Measurements from ENCODE around the gene NBAS. TPM values are rescaled to one million over a fixed set of nuclear protein-coding genes. Genes with fewer than 3 reads are reported as not detected.

The NBAS gene
- total RNA-seq, 4 donors from 2014 or later = 34.0 to 51.2 (median 41.9) TPM

DNA sequence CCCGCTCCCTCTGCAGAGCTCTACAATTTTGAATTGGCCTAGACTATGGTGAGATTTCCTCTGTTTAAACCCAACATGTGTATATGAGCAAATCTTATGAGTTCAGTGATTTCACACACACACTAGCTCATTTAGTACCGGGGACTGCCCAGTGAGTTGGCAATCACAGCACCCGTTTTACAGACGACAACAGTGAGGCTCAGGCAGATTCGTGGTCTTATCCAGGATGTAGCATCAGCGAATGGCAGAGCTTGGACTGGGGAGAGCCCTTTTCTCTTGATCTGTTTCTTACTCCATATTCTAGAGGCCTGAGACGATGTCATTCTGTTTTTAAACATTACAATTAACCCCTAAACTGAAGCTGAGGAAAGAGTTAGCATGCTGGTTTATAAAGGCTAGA, 419.9 kb downstream of the NBAS start:
- TF ChIP-seq, protein P1, sequence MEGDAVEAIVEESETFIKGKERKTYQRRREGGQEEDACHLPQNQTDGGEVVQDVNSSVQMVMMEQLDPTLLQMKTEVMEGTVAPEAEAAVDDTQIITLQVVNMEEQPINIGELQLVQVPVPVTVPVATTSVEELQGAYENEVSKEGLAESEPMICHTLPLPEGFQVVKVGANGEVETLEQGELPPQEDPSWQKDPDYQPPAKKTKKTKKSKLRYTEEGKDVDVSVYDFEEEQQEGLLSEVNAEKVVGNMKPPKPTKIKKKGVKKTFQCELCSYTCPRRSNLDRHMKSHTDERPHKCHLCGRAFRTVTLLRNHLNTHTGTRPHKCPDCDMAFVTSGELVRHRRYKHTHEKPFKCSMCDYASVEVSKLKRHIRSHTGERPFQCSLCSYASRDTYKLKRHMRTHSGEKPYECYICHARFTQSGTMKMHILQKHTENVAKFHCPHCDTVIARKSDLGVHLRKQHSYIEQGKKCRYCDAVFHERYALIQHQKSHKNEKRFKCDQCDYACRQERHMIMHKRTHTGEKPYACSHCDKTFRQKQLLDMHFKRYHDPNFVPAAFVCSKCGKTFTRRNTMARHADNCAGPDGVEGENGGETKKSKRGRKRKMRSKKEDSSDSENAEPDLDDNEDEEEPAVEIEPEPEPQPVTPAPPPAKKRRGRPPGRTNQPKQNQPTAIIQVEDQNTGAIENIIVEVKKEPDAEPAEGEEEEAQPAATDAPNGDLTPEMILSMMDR (IDR thresholded peaks at IDR 0.05; ENCODE audit: low read depth) = no peak

DNA sequence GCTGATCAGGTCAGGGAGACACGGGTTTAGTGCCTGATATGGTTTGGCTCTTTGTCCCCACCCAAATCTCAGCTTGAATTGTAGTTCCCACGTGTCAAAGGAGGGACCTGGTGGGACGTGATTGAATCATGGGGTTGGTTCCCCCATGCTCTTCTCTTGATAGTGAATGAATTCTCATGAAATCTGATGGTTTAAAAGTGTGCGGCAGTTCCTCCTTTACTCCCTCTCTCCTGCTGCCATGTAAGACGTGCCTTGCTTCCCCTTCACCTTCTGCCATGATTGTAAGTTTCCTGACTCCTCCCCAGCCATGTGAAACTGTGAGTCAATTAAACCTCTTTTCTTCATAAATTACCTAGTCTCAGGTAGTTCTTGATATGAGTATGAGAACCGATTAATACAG, 424.5 kb downstream of the NBAS start:
- TF ChIP-seq, protein P1 (IDR thresholded peaks at IDR 0.05; ENCODE audit: low read depth) = no peak

DNA sequence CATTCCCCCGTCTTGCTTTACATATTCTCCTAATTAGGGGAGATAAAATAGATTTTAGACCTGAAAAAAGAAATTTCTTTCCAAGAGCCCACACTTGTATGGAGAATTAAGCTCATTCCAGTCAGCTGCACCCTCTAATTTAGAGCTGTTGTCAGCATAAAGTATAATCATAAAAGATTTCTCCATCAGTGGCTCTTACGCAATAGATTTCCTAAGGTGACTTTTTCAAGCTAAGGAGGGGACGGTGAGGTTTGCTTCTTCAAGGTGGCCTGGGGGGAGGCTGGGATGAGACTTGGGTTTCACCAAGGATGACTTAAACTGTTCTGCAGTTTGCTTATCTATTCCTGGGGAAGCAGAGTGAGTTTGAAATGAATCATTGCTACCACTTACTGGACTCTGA, 426.2 kb downstream of the NBAS start:
- TF ChIP-seq, protein P1 (IDR thresholded peaks at IDR 0.05; ENCODE audit: low read depth) = no peak

DNA sequence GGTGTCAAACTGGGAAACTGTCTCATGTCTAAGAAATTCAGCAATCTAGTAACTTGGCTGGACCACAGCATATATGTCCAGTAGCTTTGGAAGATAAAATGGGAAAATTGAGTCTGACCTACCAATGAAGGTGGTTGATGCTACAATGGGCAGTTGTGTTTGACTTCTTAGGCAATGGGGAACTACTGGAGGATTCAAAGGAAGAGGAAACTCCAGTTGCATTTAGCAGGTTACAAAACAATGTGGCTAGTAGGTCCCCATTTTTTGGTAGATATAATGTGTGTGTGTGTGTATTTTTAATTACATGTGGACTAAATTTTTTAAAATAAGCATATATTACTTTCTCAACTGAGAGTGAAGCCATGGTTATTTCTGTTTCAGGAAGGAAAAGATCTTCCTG, 427.7 kb downstream of the NBAS start:
- TF ChIP-seq, protein P1 (IDR thresholded peaks at IDR 0.05; ENCODE audit: low read depth) = no peak

DNA sequence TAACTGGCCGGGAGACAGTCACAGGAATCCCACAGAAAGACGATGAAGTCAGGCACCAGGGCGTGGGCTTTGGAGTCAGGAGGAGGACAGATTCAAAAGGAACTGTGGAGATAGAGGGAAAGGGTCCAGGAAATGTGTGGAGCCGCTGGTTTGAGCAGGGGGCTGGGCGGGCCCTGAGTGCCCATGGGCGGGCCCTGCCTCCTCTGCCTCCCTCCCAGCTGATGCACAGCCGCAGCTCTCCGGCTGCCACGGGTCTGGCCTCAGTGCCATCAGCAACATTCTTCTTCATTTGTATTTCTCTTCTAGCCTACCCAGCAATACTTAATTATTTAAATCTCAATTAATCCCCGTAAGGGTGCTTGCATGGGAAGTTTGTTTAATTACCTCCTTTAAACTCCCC, 432.3 kb downstream of the NBAS start:
- TF ChIP-seq, protein P1 (IDR thresholded peaks at IDR 0.05; ENCODE audit: low read depth) = no peak

DNA sequence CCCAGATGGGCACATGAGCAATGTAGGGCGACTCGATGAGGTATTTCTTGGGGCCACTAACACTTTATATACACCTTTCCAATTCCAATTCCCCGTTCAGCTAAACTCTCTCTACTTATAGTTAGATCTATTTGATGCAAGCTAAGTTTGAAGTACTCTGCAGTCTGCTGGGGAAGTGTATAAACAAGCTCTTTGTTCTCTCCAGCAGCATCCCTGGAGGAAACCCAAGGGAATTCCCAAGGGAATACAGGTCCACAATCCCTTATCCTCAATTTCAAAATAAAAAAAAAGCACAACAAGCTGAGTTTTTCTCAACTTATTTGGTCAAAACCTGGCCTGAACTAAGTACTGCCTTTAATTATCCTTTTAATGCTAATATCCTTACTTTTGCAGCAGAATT, 433.3 kb downstream of the NBAS start:
- TF ChIP-seq, protein P1 (IDR thresholded peaks at IDR 0.05; ENCODE audit: low read depth) = no peak

DNA sequence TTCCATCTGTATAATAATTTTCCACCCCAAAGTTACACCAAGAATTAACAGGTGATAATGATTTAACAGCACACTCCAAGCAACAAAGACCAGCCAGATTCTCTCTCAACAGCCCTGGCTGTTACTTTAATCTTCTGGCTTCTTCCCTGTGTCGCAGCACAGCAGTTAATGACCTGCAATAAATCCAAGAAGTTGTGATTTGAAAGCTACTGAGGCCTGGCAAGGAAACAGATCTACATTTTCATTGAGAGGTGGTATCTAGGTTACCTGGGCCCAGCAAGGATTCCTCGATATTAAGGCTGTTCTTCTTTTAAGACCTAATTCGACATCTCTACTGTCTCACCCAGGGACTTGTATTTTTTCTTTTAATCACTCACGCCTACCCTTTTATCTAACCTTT, 433.8 kb downstream of the NBAS start:
- TF ChIP-seq, protein P1 (IDR thresholded peaks at IDR 0.05; ENCODE audit: low read depth) = no peak

Measured in subcutaneous adipose tissue (tissue), 4 donors.